ENCODE data around the gene RNASET2. TPM values are rescaled to one million over a fixed set of nuclear protein-coding genes. Genes with fewer than 3 reads are reported as not detected.
A peak's percentile ranks its signal among the peaks of the same experiment; 100 is the strongest.

RNASET2 gene
- total and polyA plus RNA-seq, 7 experiments from 2014 or later: 147 to 683 (median 266) TPM

DNA sequence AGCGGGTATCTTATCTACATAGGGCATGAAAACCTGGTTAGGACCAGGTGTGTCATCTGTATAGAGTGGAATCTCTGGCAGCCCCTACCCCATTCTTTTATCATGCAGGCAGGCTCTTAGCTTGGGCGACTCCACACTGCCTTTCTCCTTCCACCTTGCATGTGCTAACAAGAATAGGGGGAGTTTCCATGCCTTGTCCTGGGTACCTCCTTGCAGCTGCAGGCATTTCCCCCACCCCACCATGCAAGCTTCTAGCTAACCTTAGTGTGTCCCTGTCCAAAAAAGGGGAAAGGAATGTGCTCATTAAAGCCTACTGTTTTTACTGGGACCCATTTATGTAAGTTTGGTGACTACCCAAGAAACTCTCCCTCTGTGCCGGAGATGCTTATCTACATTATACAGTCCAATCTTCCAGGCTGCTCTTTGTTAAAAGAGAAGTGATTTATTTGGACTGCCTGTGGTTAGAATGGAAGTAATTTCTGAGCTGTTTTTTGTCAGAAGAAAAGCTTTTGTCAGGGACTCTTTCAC lies 32.4 kb upstream of the RNASET2 start:
- CTCF ChIA-PET: interaction anchor here (0.6 to 5.5 kb wide), 22 partner anchors 8 to 214 kb away, joined by 3 to 99 read pairs (median 6); partner anchors contain the start of genes CEP43 and RNASET2
- peak overlapping the region in 4 of 9 donors; percentile 21 to 93 (median 50) for H3K27ac Mint-ChIP-seq
- no peak for ATAC-seq
- peak overlapping the region in 3 of 10 donors; percentile 22 to 62 (median 35) for H3K4me3 Mint-ChIP-seq
- no peak overlapping the region for H3K27ac ChIP-seq (ENCODE audit: low read depth, low read length)
- no peak overlapping the region for H3K4me3 ChIP-seq (ENCODE audit: low read length)
- H3K36me3 Mint-ChIP-seq: peaks cover 0 to 18% (median 6%) of the 10 kb centered on the region in 5 donors
- H3K9me3 Mint-ChIP-seq: no peaks in the 10 kb centered on the region
- H3K27me3 ChIP-seq (ENCODE audit: control insufficient read depth in 2 of 2, insufficient read depth in 2 of 2, low read length in 2 of 2): no peaks in the 10 kb centered on the region
- no peaks in the 10 kb centered on the region for H3K27me3 Mint-ChIP-seq
- H3K9me3 ChIP-seq (ENCODE audit: control insufficient read depth in 2 of 3, low read length in 3 of 3): no peaks in the 10 kb centered on the region
- H3K36me3 ChIP-seq (ENCODE audit: control insufficient read depth in 2 of 3, insufficient read depth in 3 of 3, low read length in 3 of 3): no peaks in the 10 kb centered on the region
- H3K4me1 ChIP-seq (ENCODE audit: control insufficient read depth in 2 of 2, insufficient read depth in 2 of 2, low read length in 2 of 2): peaks cover 0 to 15% of the 10 kb centered on the region in 2 donors
- intact Hi-C loops (cut with micrococcal nuclease): loop anchor here (1.0 to 5.0 kb wide), 12 partner anchors 9 to 213 kb away; partner anchors contain the start of gene RNASET2 (in 1 of the 2)
- POLR2A ChIA-PET: interaction anchor here (0.7 to 3.4 kb wide), 12 partner anchors 9 to 57 kb away, joined by 3 to 42 read pairs (median 7); partner anchors contain the start of genes CEP43 and RNASET2
- peaks cover 11 to 36% (median 28%) of the 10 kb centered on the region in 7 donors for H3K4me1 Mint-ChIP-seq
- no peak for DNase-seq

DNA sequence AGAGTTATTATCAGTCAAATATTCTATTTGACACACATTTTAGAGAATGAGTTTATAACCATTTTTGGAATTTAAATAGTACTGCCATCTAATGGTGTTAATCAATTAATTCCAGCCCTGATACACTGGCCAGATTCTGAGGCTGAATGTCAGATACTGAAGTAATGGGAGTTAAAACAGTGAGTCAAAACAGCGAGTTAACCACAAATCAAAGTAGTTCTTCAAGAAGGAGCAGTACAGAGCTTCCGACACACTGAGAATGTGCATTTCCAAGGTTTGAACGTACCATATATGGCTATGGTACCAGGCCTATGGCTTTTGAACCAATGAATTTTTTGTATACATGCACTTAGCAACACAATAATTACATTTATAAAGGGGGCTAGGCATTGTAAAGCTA lies 31.6 kb upstream of the RNASET2 start:
- no peak overlapping the region for H3K27ac ChIP-seq (ENCODE audit: low read depth, low read length)
- Mint-ChIP-seq H3K27ac (peak overlapping the region in 6 of 9 donors; percentile 21 to 93 (median 46)), H3K4me3 (peak overlapping the region in 4 of 10 donors; percentile 2 to 62 (median 38)), H3K9me3 (no peaks in the 10 kb centered on the region), H3K36me3 (peaks cover 0 to 20% (median 8%) of the 10 kb centered on the region in 5 donors), H3K4me1 (peaks cover 11 to 31% (median 28%) of the 10 kb centered on the region in 7 donors), H3K27me3 (no peaks in the 10 kb centered on the region)
- intact Hi-C loops (cut with micrococcal nuclease): loop anchor here (2.0 to 5.0 kb wide), 5 partner anchors 19 to 126 kb away; no protein-coding TSS in a partner anchor
- DNase-seq (peak in 2 of 9 donors; percentile 26 to 39), ATAC-seq (peak; percentile 48)
- no peak overlapping the region for H3K4me3 ChIP-seq (ENCODE audit: low read length)
- ChIA-PET POLR2A (interaction anchor here (0.7 to 3.4 kb wide), 8 partner anchors 8 to 52 kb away, joined by 4 to 42 read pairs (median 12); partner anchors contain the start of gene RNASET2), CTCF (interaction anchor here (0.9 to 5.5 kb wide), 14 partner anchors 9 to 213 kb away, joined by 3 to 99 read pairs (median 12); partner anchors contain the start of gene RNASET2)
- H3K4me1 ChIP-seq (ENCODE audit: control insufficient read depth in 2 of 2, insufficient read depth in 2 of 2, low read length in 2 of 2): peaks cover 0 to 15% of the 10 kb centered on the region in 2 donors
- H3K27me3 ChIP-seq (ENCODE audit: control insufficient read depth in 2 of 2, insufficient read depth in 2 of 2, low read length in 2 of 2): no peaks in the 10 kb centered on the region
- H3K9me3 ChIP-seq (ENCODE audit: control insufficient read depth in 2 of 3, low read length in 3 of 3): no peaks in the 10 kb centered on the region
- H3K36me3 ChIP-seq (ENCODE audit: control insufficient read depth in 2 of 3, insufficient read depth in 3 of 3, low read length in 3 of 3): no peaks in the 10 kb centered on the region

GRCh38 chr6:166987448-166987847 lies 31.1 kb upstream of the RNASET2 start:
- Mint-ChIP-seq H3K36me3 (peaks cover 0 to 24% (median 13%) of the 10 kb centered on the region in 5 donors), H3K4me3 (peak overlapping the region in 2 of 10 donors; percentile 26 to 53), H3K9me3 (no peaks in the 10 kb centered on the region), H3K27me3 (no peaks in the 10 kb centered on the region), H3K4me1 (peaks cover 11 to 31% (median 28%) of the 10 kb centered on the region in 7 donors), H3K27ac (peak overlapping the region in 3 of 9 donors; percentile 21 to 77 (median 61))
- Histone ChIP-seq H3K4me3 (ENCODE audit: low read length) (no peak overlapping the region), H3K4me1 (ENCODE audit: control insufficient read depth in 2 of 2, insufficient read depth in 2 of 2, low read length in 2 of 2) (peaks cover 0 to 15% of the 10 kb centered on the region in 2 donors), H3K27me3 (ENCODE audit: control insufficient read depth in 2 of 2, insufficient read depth in 2 of 2, low read length in 2 of 2) (no peaks in the 10 kb centered on the region), H3K36me3 (ENCODE audit: control insufficient read depth in 2 of 3, insufficient read depth in 3 of 3, low read length in 3 of 3) (no peaks in the 10 kb centered on the region), H3K9me3 (ENCODE audit: control insufficient read depth in 2 of 3, low read length in 3 of 3) (no peaks in the 10 kb centered on the region), H3K27ac (ENCODE audit: low read depth, low read length) (no peak overlapping the region)
- POLR2A ChIA-PET: interaction anchor here (0.5 to 7.4 kb wide), 8 partner anchors 7 to 37 kb away, joined by 4 to 42 read pairs (median 20); partner anchors contain the start of gene RNASET2
- ATAC-seq (no peak), DNase-seq (no peak)
- CTCF ChIA-PET: interaction anchor here (1.6 to 5.5 kb wide), 6 partner anchors 27 to 200 kb away, joined by 4 to 99 read pairs (median 29); partner anchors contain the start of gene RNASET2
- intact Hi-C loops (cut with micrococcal nuclease): loop anchor here (5.0 kb wide), 3 partner anchors 50 to 125 kb away; no protein-coding TSS in a partner anchor

- POLR2A ChIA-PET: interaction anchor here (0.7 to 7.4 kb wide), 3 partner anchors 7 to 25 kb away, joined by 3 to 40 read pairs (median 5); partner anchors contain the start of gene RNASET2
- Mint-ChIP-seq H3K27me3 (no peaks in the 10 kb centered on the region), H3K27ac (no peak overlapping the region), H3K4me3 (no peak overlapping the region), H3K4me1 (peaks cover 0 to 4% (median 0%) of the 10 kb centered on the region in 7 donors), H3K9me3 (peaks cover 0 to 2% (median 0%) of the 10 kb centered on the region in 11 donors), H3K36me3 (peaks cover 0 to 28% (median 17%) of the 10 kb centered on the region in 5 donors)
- Histone ChIP-seq H3K4me3 (ENCODE audit: low read length) (no peak overlapping the region), H3K27ac (ENCODE audit: low read depth, low read length) (no peak overlapping the region), H3K36me3 (ENCODE audit: control insufficient read depth in 2 of 3, insufficient read depth in 3 of 3, low read length in 3 of 3) (no peaks in the 10 kb centered on the region), H3K4me1 (ENCODE audit: control insufficient read depth in 2 of 2, insufficient read depth in 2 of 2, low read length in 2 of 2) (no peaks in the 10 kb centered on the region), H3K9me3 (ENCODE audit: control insufficient read depth in 2 of 3, low read length in 3 of 3) (no peaks in the 10 kb centered on the region), H3K27me3 (ENCODE audit: control insufficient read depth in 2 of 2, insufficient read depth in 2 of 2, low read length in 2 of 2) (no peaks in the 10 kb centered on the region)
- CTCF ChIA-PET: interaction anchor here (1.1 to 1.3 kb wide), 2 partner anchors 8 to 207 kb away, joined by 5 to 6 read pairs; no protein-coding TSS in a partner anchor
- no peak for DNase-seq
- intact Hi-C loops (cut with micrococcal nuclease): no loop called here
- ATAC-seq: no peak
These were observed 24.4 kb upstream of the RNASET2 start for GRCh38 chr6:166980738-166981137.

GRCh38 chr6:166977621-166978525 lies 21.5 kb upstream of the RNASET2 start:
- Histone ChIP-seq H3K36me3 (ENCODE audit: control insufficient read depth in 2 of 3, insufficient read depth in 3 of 3, low read length in 3 of 3) (no peaks in the 10 kb centered on the region), H3K27me3 (ENCODE audit: control insufficient read depth in 2 of 2, insufficient read depth in 2 of 2, low read length in 2 of 2) (no peaks in the 10 kb centered on the region), H3K4me1 (ENCODE audit: control insufficient read depth in 2 of 2, insufficient read depth in 2 of 2, low read length in 2 of 2) (no peaks in the 10 kb centered on the region), H3K4me3 (ENCODE audit: low read length) (no peak overlapping the region), H3K9me3 (ENCODE audit: control insufficient read depth in 2 of 3, low read length in 3 of 3) (no peaks in the 10 kb centered on the region), H3K27ac (ENCODE audit: low read depth, low read length) (no peak overlapping the region)
- no peaks in the 10 kb centered on the region for H3K27me3 Mint-ChIP-seq
- no peak overlapping the region for H3K4me3 Mint-ChIP-seq
- H3K36me3 Mint-ChIP-seq: peaks cover 0 to 30% (median 14%) of the 10 kb centered on the region in 5 donors
- POLR2A ChIA-PET: interaction anchor here (1.1 to 1.9 kb wide), 2 partner anchors 18 to 20 kb away, joined by 3 to 8 read pairs; no protein-coding TSS in a partner anchor
- intact Hi-C loops (cut with micrococcal nuclease): no loop called here
- DNase-seq (no peak), ATAC-seq (no peak)
- no peak overlapping the region for H3K27ac Mint-ChIP-seq
- H3K4me1 Mint-ChIP-seq: peaks cover 0 to 17% (median 0%) of the 10 kb centered on the region in 7 donors
- peaks cover 0 to 2% (median 0%) of the 10 kb centered on the region in 11 donors for H3K9me3 Mint-ChIP-seq
- CTCF ChIA-PET: interaction anchor here (1.1 kb wide), 1 partner anchor 11 kb away, joined by 4 read pairs; no protein-coding TSS in a partner anchor

GRCh38 chr6:166976636-166977035 lies 20.3 kb upstream of the RNASET2 start:
- ChIA-PET CTCF (interaction anchor here (0.6 kb wide), 1 partner anchor 24 kb away, joined by 3 read pairs; no protein-coding TSS in a partner anchor), POLR2A (interaction anchor here (0.7 to 1.9 kb wide), 4 partner anchors 11 to 23 kb away, joined by 3 to 8 read pairs (median 4); no protein-coding TSS in a partner anchor)
- no peak overlapping the region for H3K4me3 ChIP-seq (ENCODE audit: low read length)
- H3K4me3 Mint-ChIP-seq: no peak overlapping the region
- H3K27ac ChIP-seq (ENCODE audit: low read depth, low read length): no peak overlapping the region
- H3K36me3 ChIP-seq (ENCODE audit: control insufficient read depth in 2 of 3, insufficient read depth in 3 of 3, low read length in 3 of 3): no peaks in the 10 kb centered on the region
- peaks cover 0 to 30% (median 14%) of the 10 kb centered on the region in 5 donors for H3K36me3 Mint-ChIP-seq
- peak overlapping the region in 1 of 9 donors; percentile 16 for H3K27ac Mint-ChIP-seq
- DNase-seq: no peak
- peaks cover 0 to 2% of the 10 kb centered on the region in 2 donors for H3K4me1 ChIP-seq (ENCODE audit: control insufficient read depth in 2 of 2, insufficient read depth in 2 of 2, low read length in 2 of 2)
- H3K9me3 ChIP-seq (ENCODE audit: control insufficient read depth in 2 of 3, low read length in 3 of 3): no peaks in the 10 kb centered on the region
- H3K4me1 Mint-ChIP-seq: peaks cover 0 to 29% (median 1%) of the 10 kb centered on the region in 7 donors
- no peaks in the 10 kb centered on the region for H3K27me3 ChIP-seq (ENCODE audit: control insufficient read depth in 2 of 2, insufficient read depth in 2 of 2, low read length in 2 of 2)
- H3K9me3 Mint-ChIP-seq: peaks cover 0 to 2% (median 0%) of the 10 kb centered on the region in 11 donors
- H3K27me3 Mint-ChIP-seq: no peaks in the 10 kb centered on the region
- ATAC-seq: no peak
- intact Hi-C loops (cut with micrococcal nuclease): no loop called here

Measured in naive thymus-derived CD4-positive, alpha-beta T cell (primary cell).